Stomach (tissue), 4 donors: ENCODE measurements around the gene SLC6A12.

Experiments used
- CTCF ChIP-seq, 7 experiments: fragments of 450-650 bp in 4 of 7; fragments of 200-600 bp in 3 of 7; sonication (generic) in 3 of 7; IDR thresholded peaks; one replicate each; pipeline ENCODE4 v1.5.1; 2016 to 2019; ENCODE audit warnings: antibody characterized with exemption in 7 of 7, control low read depth in 2 of 7, mild to moderate bottlenecking in 1 of 7
- EP300 ChIP-seq: sonication (generic); formaldehyde crosslinking; IDR thresholded peaks from one replicate; pipeline ENCODE4 v1.6.1; 2017; ENCODE audit warnings: antibody characterized with exemption
- POLR2AphosphoS5 ChIP-seq, 3 donors: sonication (generic); formaldehyde crosslinking; IDR thresholded peaks; one replicate each; pipeline ENCODE4 v1.6.1; 2016; ENCODE audit warnings: antibody characterized with exemption in 3 of 3

GRCh38 chr12:213527-213932, 427 bp downstream of the SLC6A12 start:
- TF ChIP-seq CTCF (IDR thresholded peaks at IDR 0.05) (no peak), POLR2AphosphoS5 (IDR thresholded peaks at IDR 0.05) (no peak), EP300 (no peak)
